ENCODE results near the gene DCAF15. TPM values are rescaled to one million over a fixed set of nuclear protein-coding genes. Genes with fewer than 3 reads are reported as not detected.

DCAF15 gene
- total RNA-seq, 3 donors from 2014 or later (not counting 1 experiment from before 2014, with no cell fraction given) = 121 to 149 (median 124) TPM

GRCh38 chr19:13954185-13954584 is 1.9 kb downstream of the DCAF15 start:
- H3K9me3 ChIP-seq (ENCODE audit: control insufficient read depth, insufficient read depth, low read length) = no peaks in the 10 kb centered on the region
- DNase-seq (no peak), ATAC-seq (no peak)
- H3K36me3 ChIP-seq (ENCODE audit: control insufficient read depth, insufficient read depth, low read length) = peaks cover 35% of the 10 kb centered on the region
- H3K4me3 ChIP-seq (ENCODE audit: low read length) = no peak overlapping the region
- peak overlapping the region; percentile 83 for H3K4me3 Mint-ChIP-seq
- H3K4me1 Mint-ChIP-seq = peaks cover 7 to 27% of the 10 kb centered on the region in 2 donors
- no peaks in the 10 kb centered on the region for H3K9me3 Mint-ChIP-seq
- H3K4me1 ChIP-seq (ENCODE audit: control insufficient read depth, insufficient read depth, low read length) = peaks cover 24% of the 10 kb centered on the region
- no peaks in the 10 kb centered on the region for H3K27me3 Mint-ChIP-seq (ENCODE audit: low read depth in 2 of 2)
- H3K27me3 ChIP-seq (ENCODE audit: control insufficient read depth, insufficient read depth, low read length) = no peaks in the 10 kb centered on the region
- 90% methylated on average over 15 of the region's 15 CpGs for WGBS (ENCODE audit: insufficient coverage)
- intact Hi-C loops (cut with micrococcal nuclease) = loop anchor here (10.0 kb wide), 1 partner anchor 69 kb away; no protein-coding TSS in a partner anchor
- no peaks in the 10 kb centered on the region for H3K36me3 Mint-ChIP-seq
- no peak overlapping the region for H3K27ac ChIP-seq (ENCODE audit: low read length)
- H3K27ac Mint-ChIP-seq = peak overlapping the region in 1 of 2 donors; percentile 97
- TF ChIP-seq CTCF (IDR thresholded peaks at IDR 0.05) = no peak

- DNase-seq (no peak), ATAC-seq (no peak)
- H3K27ac Mint-ChIP-seq = no peak overlapping the region
- H3K4me1 Mint-ChIP-seq = peaks cover 7 to 27% of the 10 kb centered on the region in 2 donors
- no peaks in the 10 kb centered on the region for H3K9me3 Mint-ChIP-seq
- no peaks in the 10 kb centered on the region for H3K36me3 Mint-ChIP-seq
- Histone ChIP-seq H3K4me3 (ENCODE audit: low read length) (no peak overlapping the region), H3K27me3 (ENCODE audit: control insufficient read depth, insufficient read depth, low read length) (no peaks in the 10 kb centered on the region), H3K36me3 (ENCODE audit: control insufficient read depth, insufficient read depth, low read length) (peaks cover 49% of the 10 kb centered on the region), H3K4me1 (ENCODE audit: control insufficient read depth, insufficient read depth, low read length) (peaks cover 24% of the 10 kb centered on the region), H3K9me3 (ENCODE audit: control insufficient read depth, insufficient read depth, low read length) (no peaks in the 10 kb centered on the region), H3K27ac (ENCODE audit: low read length) (no peak overlapping the region)
- TF ChIP-seq CTCF (IDR thresholded peaks at IDR 0.05) = no peak
- no peak overlapping the region for H3K4me3 Mint-ChIP-seq
- WGBS (ENCODE audit: insufficient coverage) = 97% methylated on average over 42 of the region's 42 CpGs
- intact Hi-C loops (cut with micrococcal nuclease) = loop anchor here (10.0 kb wide), 1 partner anchor 71 kb away; no protein-coding TSS in a partner anchor
- no peaks in the 10 kb centered on the region for H3K27me3 Mint-ChIP-seq (ENCODE audit: low read depth in 2 of 2)
Observed at GRCh38 chr19:13955662-13956364, 3.5 kb downstream of the DCAF15 start.

- Histone ChIP-seq H3K36me3 (ENCODE audit: control insufficient read depth, insufficient read depth, low read length) (peaks cover 52% of the 10 kb centered on the region), H3K9me3 (ENCODE audit: control insufficient read depth, insufficient read depth, low read length) (no peaks in the 10 kb centered on the region), H3K4me1 (ENCODE audit: control insufficient read depth, insufficient read depth, low read length) (peaks cover 24% of the 10 kb centered on the region), H3K27ac (ENCODE audit: low read length) (no peak overlapping the region), H3K27me3 (ENCODE audit: control insufficient read depth, insufficient read depth, low read length) (no peaks in the 10 kb centered on the region), H3K4me3 (ENCODE audit: low read length) (no peak overlapping the region)
- intact Hi-C loops (cut with micrococcal nuclease) = loop anchor here (10.0 kb wide), 1 partner anchor 72 kb away; no protein-coding TSS in a partner anchor
- H3K36me3 Mint-ChIP-seq = no peaks in the 10 kb centered on the region
- no peak overlapping the region for H3K27ac Mint-ChIP-seq
- ATAC-seq (no peak), DNase-seq (no peak)
- H3K9me3 Mint-ChIP-seq = no peaks in the 10 kb centered on the region
- WGBS (ENCODE audit: insufficient coverage) = 98% methylated on average over 15 of the region's 16 CpGs
- peaks cover 7 to 27% of the 10 kb centered on the region in 2 donors for H3K4me1 Mint-ChIP-seq
- no peak for TF ChIP-seq CTCF (IDR thresholded peaks at IDR 0.05)
- H3K4me3 Mint-ChIP-seq = no peak overlapping the region
- no peaks in the 10 kb centered on the region for H3K27me3 Mint-ChIP-seq (ENCODE audit: low read depth in 2 of 2)
Observed at GRCh38 chr19:13956365-13956744, 4.0 kb downstream of the DCAF15 start.
